ENCODE results near the gene TENT4A.

DNA sequence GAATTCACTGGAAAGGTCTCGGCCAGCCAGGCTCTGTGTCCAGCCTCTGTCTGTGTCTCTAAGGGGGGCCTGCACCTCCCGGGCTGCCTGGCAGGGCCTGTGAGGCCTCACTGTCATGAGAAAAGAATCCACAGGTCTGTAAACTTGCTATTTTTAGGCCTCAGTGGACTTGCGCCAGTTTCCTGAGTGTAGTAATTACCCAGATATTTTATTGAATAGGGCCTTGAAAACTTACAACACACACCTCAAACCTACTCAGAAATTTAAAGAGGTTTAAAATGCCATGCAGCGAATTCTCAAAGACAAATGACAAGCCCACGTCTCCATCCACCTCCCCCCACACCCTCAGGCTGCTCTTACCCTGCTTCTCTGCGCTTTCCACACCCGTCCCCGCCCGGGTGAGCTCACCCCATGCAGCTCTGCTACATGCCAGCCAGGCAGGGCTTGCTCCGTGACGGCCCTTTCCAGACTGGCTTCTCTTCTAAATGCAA is 8.8 kb upstream of the TENT4A start:
- TF ChIP-seq, protein P1, sequence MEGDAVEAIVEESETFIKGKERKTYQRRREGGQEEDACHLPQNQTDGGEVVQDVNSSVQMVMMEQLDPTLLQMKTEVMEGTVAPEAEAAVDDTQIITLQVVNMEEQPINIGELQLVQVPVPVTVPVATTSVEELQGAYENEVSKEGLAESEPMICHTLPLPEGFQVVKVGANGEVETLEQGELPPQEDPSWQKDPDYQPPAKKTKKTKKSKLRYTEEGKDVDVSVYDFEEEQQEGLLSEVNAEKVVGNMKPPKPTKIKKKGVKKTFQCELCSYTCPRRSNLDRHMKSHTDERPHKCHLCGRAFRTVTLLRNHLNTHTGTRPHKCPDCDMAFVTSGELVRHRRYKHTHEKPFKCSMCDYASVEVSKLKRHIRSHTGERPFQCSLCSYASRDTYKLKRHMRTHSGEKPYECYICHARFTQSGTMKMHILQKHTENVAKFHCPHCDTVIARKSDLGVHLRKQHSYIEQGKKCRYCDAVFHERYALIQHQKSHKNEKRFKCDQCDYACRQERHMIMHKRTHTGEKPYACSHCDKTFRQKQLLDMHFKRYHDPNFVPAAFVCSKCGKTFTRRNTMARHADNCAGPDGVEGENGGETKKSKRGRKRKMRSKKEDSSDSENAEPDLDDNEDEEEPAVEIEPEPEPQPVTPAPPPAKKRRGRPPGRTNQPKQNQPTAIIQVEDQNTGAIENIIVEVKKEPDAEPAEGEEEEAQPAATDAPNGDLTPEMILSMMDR (conservative IDR thresholded peaks at IDR 0.05; ENCODE audit: low read depth, low read length) = no peak
- TF ChIP-seq EZH2 (IDR thresholded peaks at IDR 0.05; ENCODE audit: borderline replicate concordance, low read depth, low read length, poor library complexity, severe bottlenecking) = no peak
